IMR-90 (cell line): Measurements from ENCODE around the gene MPG.

Experiments used
- BHLHE40 ChIP-seq: fragments of 150-350 bp; IDR thresholded peaks from 2 replicates; pipeline ENCODE4 v1.6.1; 2016; ENCODE audit warnings: mild to moderate bottlenecking, low read depth, low read length
- CEBPB ChIP-seq: IDR thresholded peaks from 2 replicates; pipeline ENCODE4 v1.6.1; 2012; ENCODE audit warnings: low read depth, low read length, improper control_type of control experiment
- POLR2A ChIP-seq: IDR thresholded peaks from 2 replicates; pipeline ENCODE4 v1.6.1; 2012; ENCODE audit warnings: mild to moderate bottlenecking, low read depth, low read length
- RFX5 ChIP-seq: IDR thresholded peaks from 2 replicates; pipeline ENCODE4 v1.8.0; 2012; ENCODE audit warnings: low read depth, mild to moderate bottlenecking, low read length, moderate library complexity
- TF ChIP-seq, protein P1 (sequence below): conservative IDR thresholded peaks from 2 replicates; pipeline ENCODE4 v1.5.1; 2012; ENCODE audit warnings: mild to moderate bottlenecking, low read depth, low read length, improper control_type of control experiment
- TF ChIP-seq, protein P2 (sequence below): fragments of 150-350 bp; IDR thresholded peaks from 2 replicates; pipeline ENCODE4 v1.6.1; 2016; ENCODE audit warnings: low read depth, mild to moderate bottlenecking, low read length, moderate library complexity, borderline replicate concordance

DNA sequence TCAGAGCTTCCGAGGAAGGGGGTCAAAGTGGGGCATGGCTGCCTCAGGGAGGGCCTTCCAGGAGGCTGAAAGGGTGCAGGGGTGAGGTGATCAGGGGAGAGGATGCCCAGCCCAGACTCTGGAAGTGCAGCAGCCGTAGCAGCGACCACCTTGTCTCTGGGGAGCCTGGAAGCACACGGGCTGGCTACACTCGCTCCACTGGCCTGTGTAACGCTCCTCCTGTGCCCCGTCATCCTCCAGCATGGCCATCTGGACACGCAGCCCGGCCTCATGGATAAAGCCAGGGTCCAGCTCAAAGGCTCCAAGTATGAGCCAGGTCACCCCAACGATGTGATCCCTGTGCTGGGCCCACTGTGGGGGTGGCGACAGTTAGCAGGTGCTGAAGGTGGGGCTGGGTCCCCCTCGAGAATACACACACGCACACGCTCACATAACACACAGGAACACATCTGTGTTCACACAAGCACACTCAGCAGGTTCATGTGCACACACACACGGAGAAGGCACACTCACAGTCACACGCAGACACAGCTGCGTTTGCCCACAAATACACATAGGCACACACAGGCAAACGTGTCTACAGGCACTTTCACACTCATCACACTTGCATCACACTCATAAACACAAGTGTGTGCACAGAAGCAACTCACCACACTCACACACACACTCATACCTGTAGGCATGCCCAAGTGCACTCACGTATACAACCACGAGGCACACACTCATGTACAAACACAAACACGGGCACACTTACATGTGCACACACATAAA is 44.0 kb upstream of the MPG start:
- TF ChIP-seq, protein P1, sequence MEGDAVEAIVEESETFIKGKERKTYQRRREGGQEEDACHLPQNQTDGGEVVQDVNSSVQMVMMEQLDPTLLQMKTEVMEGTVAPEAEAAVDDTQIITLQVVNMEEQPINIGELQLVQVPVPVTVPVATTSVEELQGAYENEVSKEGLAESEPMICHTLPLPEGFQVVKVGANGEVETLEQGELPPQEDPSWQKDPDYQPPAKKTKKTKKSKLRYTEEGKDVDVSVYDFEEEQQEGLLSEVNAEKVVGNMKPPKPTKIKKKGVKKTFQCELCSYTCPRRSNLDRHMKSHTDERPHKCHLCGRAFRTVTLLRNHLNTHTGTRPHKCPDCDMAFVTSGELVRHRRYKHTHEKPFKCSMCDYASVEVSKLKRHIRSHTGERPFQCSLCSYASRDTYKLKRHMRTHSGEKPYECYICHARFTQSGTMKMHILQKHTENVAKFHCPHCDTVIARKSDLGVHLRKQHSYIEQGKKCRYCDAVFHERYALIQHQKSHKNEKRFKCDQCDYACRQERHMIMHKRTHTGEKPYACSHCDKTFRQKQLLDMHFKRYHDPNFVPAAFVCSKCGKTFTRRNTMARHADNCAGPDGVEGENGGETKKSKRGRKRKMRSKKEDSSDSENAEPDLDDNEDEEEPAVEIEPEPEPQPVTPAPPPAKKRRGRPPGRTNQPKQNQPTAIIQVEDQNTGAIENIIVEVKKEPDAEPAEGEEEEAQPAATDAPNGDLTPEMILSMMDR: no peak
- TF ChIP-seq POLR2A: no peak
- TF ChIP-seq BHLHE40: no peak
- TF ChIP-seq RFX5: no peak
- no peak for TF ChIP-seq CEBPB
- TF ChIP-seq, protein P2, sequence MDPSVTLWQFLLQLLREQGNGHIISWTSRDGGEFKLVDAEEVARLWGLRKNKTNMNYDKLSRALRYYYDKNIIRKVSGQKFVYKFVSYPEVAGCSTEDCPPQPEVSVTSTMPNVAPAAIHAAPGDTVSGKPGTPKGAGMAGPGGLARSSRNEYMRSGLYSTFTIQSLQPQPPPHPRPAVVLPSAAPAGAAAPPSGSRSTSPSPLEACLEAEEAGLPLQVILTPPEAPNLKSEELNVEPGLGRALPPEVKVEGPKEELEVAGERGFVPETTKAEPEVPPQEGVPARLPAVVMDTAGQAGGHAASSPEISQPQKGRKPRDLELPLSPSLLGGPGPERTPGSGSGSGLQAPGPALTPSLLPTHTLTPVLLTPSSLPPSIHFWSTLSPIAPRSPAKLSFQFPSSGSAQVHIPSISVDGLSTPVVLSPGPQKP: no peak
